Left forelimb (tissue), 1 donor: ENCODE results near the gene PRXL2B.

Experiments used
- DNase-seq: peaks from one replicate; pipeline ENCODE4 v3.0.0-alpha.2; 2018; ENCODE audit warnings: low spot score

The PRXL2B gene

DNA sequence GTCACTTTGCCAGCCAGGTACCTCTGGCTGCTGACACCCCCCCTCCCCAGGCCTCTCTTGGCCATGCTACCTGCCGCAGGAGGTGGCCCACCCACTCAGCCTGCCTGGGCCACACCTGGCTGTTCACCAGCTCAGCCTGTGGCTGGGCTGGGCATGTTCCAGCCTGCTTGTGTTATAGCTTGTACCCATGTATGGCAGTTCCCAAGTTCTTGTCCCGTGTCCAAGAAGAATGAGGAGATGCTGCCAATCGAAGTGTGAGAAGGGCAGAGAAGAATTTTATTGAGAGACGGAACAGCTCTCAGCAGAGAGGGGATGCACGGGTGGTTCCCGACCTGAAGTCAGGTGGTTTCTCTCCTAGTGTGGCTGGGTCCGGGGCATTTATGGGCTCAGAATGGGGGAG lies 50.2 kb downstream of the PRXL2B start:
- peak; percentile 40 for DNase-seq

GRCh38 chr1:2637442-2638145 lies 51.0 kb downstream of the PRXL2B start:
- DNase-seq, result peak; percentile 57

DNA sequence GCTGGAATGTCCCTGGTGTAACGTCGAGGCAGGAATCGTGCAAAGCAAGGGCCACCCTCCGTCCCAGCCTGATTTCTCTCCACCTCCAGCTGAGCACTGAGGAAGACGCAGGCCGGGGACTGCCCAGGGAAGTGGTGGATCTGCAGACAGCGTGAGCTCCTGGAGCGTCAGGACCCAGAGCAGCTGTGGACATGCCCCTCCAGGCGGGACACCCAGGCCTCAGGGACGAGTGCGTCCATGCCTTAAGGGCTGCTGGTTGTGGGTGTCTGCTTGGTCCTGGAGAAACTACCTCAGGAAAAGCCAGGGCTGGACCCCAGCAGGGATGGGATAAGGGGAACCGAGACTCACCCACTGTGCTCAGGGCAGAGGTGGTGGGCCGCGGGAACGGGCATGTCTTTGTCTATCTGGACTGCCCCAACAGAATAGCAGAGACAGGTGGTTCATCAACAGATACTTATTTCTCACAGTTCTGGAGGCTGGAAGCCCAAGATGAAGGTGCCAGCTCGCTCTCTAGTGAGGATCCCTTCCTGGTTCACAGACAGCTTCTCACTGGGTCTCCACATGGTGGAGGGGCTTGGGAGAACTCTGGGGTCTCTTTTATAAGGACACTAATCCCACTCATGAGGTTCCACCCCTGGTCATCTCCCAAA lies 52.0 kb downstream of the PRXL2B start:
- DNase-seq, result peak; percentile 62

DNA sequence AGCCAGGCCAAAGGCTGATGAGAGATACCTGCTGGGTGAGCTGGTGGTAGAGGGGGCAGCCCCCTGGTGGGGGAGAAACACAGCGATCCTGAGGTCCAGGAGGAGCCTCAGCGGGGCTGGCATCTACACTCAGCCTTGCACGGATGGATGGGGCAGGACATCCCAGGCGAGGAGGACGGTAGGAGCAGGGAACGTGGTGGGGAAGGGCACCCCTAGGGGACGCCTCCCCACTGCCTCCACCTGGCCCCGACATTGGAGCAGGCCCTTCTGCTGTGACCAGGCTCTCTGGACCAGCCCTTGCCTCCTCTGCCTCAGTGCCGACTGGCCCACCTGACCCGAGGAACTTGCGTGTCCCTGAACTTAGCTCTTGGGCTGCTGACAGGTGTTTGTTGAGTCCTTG lies 52.6 kb downstream of the PRXL2B start:
- peak; percentile 38 for DNase-seq

GRCh38 chr1:2639607-2640521 lies 53.3 kb downstream of the PRXL2B start:
- DNase-seq, result peak; percentile 59

DNA sequence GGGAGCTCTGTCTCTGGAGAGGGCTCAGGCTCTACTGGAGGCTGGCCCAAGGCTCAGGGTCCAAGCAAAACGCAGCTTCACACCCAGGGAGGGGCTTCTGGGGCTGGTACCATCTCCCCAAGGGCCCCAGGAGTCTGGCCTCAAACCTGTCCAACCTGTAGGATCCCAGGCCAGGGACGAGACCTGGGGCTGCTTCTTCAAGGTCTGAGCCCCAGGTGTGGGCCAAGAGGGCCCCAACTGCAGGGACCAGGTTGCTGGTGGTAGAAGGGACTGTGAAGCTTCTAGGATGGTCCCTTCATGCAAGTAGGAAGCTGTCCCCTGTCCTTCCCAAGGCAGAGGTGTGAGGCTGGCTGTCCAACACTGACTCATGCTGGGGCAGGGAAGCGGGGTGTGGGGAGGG lies 54.0 kb downstream of the PRXL2B start:
- peak; percentile 26 for DNase-seq
